ENCODE data around the gene ENTR1.

GRCh38 chr9:136433849-136434579, 23.6 kb upstream of the ENTR1 start:
- TF ChIP-seq CTCF (IDR thresholded peaks at IDR 0.05) (no peak), EP300 (IDR thresholded peaks at IDR 0.05) (no peak), POLR2A (IDR thresholded peaks at IDR 0.05) (no peak)
